Stimulated activated CD8-positive, alpha-beta memory T cell treated with anti-CD3 and anti-CD28 coated beads, Interleukin-15, amount 100 ng/mL, for 1 hour (primary cell): ENCODE results near the gene HTR4.

Experiments
- DNase-seq: peaks from one replicate; pipeline ENCODE4 v3.0.0-alpha.2; 2020; ENCODE audit warnings: low read depth

HTR4 gene

GRCh38 chr5:148607406-148607805, 46.9 kb downstream of the HTR4 start:
- DNase-seq = no peak

- no peak for DNase-seq
These were observed 48.0 kb downstream of the HTR4 start for GRCh38 chr5:148606296-148606695.

GRCh38 chr5:148599187-148599586, 55.1 kb downstream of the HTR4 start:
- DNase-seq = no peak

GRCh38 chr5:148595697-148596096, 58.6 kb downstream of the HTR4 start:
- DNase-seq = no peak

GRCh38 chr5:148586796-148587195, 67.5 kb downstream of the HTR4 start:
- DNase-seq = no peak

- DNase-seq = no peak
These were observed 68.3 kb downstream of the HTR4 start for GRCh38 chr5:148585988-148586387.

- DNase-seq = no peak
These were observed 70.2 kb downstream of the HTR4 start for GRCh38 chr5:148584103-148584502.

- DNase-seq = no peak
These were observed 70.8 kb downstream of the HTR4 start for GRCh38 chr5:148583421-148583965.

- DNase-seq = no peak
These were observed 80.2 kb downstream of the HTR4 start for GRCh38 chr5:148574167-148574566.

GRCh38 chr5:148573374-148573773, 81.0 kb downstream of the HTR4 start:
- DNase-seq = no peak

GRCh38 chr5:148569948-148570347, 84.4 kb downstream of the HTR4 start:
- no peak for DNase-seq

- no peak for DNase-seq
These were observed 89.2 kb downstream of the HTR4 start for GRCh38 chr5:148565148-148565547.

- no peak for DNase-seq
These were observed 91.3 kb downstream of the HTR4 start for GRCh38 chr5:148563021-148563420.

- no peak for DNase-seq
These were observed 92.5 kb downstream of the HTR4 start for GRCh38 chr5:148561801-148562311.

GRCh38 chr5:148559461-148559860, 94.9 kb downstream of the HTR4 start:
- no peak for DNase-seq

GRCh38 chr5:148558892-148559291, 95.4 kb downstream of the HTR4 start:
- no peak for DNase-seq

- DNase-seq = no peak
These were observed 97.5 kb downstream of the HTR4 start for GRCh38 chr5:148556835-148557234.

GRCh38 chr5:148554621-148555020, 99.7 kb downstream of the HTR4 start:
- DNase-seq = no peak

- DNase-seq = no peak
These were observed 110.6 kb downstream of the HTR4 start for GRCh38 chr5:148543727-148544126.

- no peak for DNase-seq
These were observed 111.5 kb downstream of the HTR4 start for GRCh38 chr5:148542812-148543211.

GRCh38 chr5:148541054-148541835, 113.1 kb downstream of the HTR4 start:
- no peak for DNase-seq

- no peak for DNase-seq
These were observed 113.7 kb downstream of the HTR4 start for GRCh38 chr5:148540647-148541046.

- no peak for DNase-seq
These were observed 114.5 kb downstream of the HTR4 start for GRCh38 chr5:148539851-148540250.

GRCh38 chr5:148535190-148535589, 119.1 kb downstream of the HTR4 start:
- DNase-seq = no peak
